AG04450 (cell line): Measurements from ENCODE around the gene LIFR. TPM values are rescaled to one million over a fixed set of nuclear protein-coding genes. Genes with fewer than 3 reads are reported as not detected.

Experiments used
- CTCF ChIA-PET: fragments of 300-600, 350-600 bp; formaldehyde crosslinking; extraction: SDS; loops from one replicate; lab custom pipeline; 2022; ENCODE audit warnings: antibody characterized with exemption, inconsistent platforms; lab: Charles Lee
- POLR2A ChIA-PET: fragments of 350-600 bp; formaldehyde crosslinking; extraction: SDS; loops from one replicate; lab custom pipeline; 2021; ENCODE audit warnings: antibody characterized with exemption, inconsistent platforms; lab: Yijun Ruan, JAX
- DNase-seq: peaks from one replicate; pipeline ENCODE4 v3.0.0-alpha.2; 2011; ENCODE audit warnings: low read depth, low spot score
- H3K27ac ChIP-seq: one replicate; pipeline ENCODE4 v1.5.1; 2012; ENCODE audit warnings: low read depth, low read length, control low read depth
- H3K27me3 ChIP-seq: one replicate; pipeline ENCODE4 v1.6.0; 2012; ENCODE audit warnings: low read length; ENCODE audit not compliant: control insufficient read depth, insufficient read depth
- H3K4me3 ChIP-seq: 2 replicates; pipeline ENCODE4 v1.5.1; 2011; ENCODE audit warnings: mild to moderate bottlenecking, low read depth, low read length, control low read depth
- H3K9me3 ChIP-seq: 2 replicates; pipeline ENCODE4 v1.5.1; 2012; ENCODE audit warnings: low read length; ENCODE audit not compliant: control insufficient read depth, insufficient read depth
- CTCF ChIP-seq: IDR thresholded peaks from 2 replicates; pipeline ENCODE4 v1.5.1; 2011; ENCODE audit warnings: low read depth, low read length, control low read depth, inconsistent platforms
- polyA plus RNA-seq: library from polyadenylated mRNA; depleted of rRNA; stranded (reverse); fragments of >200 nt; gene quantifications from 2 replicates; pipeline ENCODE4 v1.2.3, GENCODE V29; 2011

LIFR gene
- polyA plus RNA-seq, 1 experiment: 18.6 TPM

- CTCF ChIA-PET: interaction anchor here (1.3 kb wide), 1 partner anchor 52 kb away, joined by 4 read pairs; no protein-coding TSS in a partner anchor
Measured at GRCh38 chr5:38472541-38472940, 83.9 kb downstream of the LIFR start.

GRCh38 chr5:38471709-38472108, 84.7 kb downstream of the LIFR start:
- Histone ChIP-seq H3K27ac (no peak overlapping the region), H3K4me3 (no peak overlapping the region), H3K9me3 (no peaks in the 10 kb centered on the region; the same call in 1 of the 2 replicates), H3K27me3 (no peaks in the 10 kb centered on the region)
- DNase-seq: no peak
- no peak for TF ChIP-seq CTCF
- ChIA-PET CTCF (interaction anchor here (1.3 kb wide), 1 partner anchor 51 kb away, joined by 4 read pairs; no protein-coding TSS in a partner anchor), POLR2A (no interaction called here)

More at GRCh38 chr5:38472541-38472940, 83.9 kb downstream of the LIFR start:
- Histone ChIP-seq H3K27me3 (no peaks in the 10 kb centered on the region), H3K9me3 (no peaks in the 10 kb centered on the region), H3K4me3 (no peak overlapping the region), H3K27ac (no peak overlapping the region)
- no peak for TF ChIP-seq CTCF
- DNase-seq: no peak
- POLR2A ChIA-PET: no interaction called here

- POLR2A ChIA-PET: no interaction called here
- Histone ChIP-seq H3K27ac (no peak overlapping the region), H3K9me3 (peaks cover 3% of the 10 kb centered on the region; the same call in 1 of the 2 replicates), H3K4me3 (no peak overlapping the region), H3K27me3 (no peaks in the 10 kb centered on the region)
- DNase-seq: no peak
- TF ChIP-seq CTCF: no peak
- CTCF ChIA-PET: interaction anchor here (0.6 to 3.6 kb wide), 2 partner anchors 28 to 604 kb away, joined by 3 to 30 read pairs; no protein-coding TSS in a partner anchor
Measured at GRCh38 chr5:38469707-38470267, 86.7 kb downstream of the LIFR start.

GRCh38 chr5:38468978-38469706, 87.3 kb downstream of the LIFR start:
- no peak overlapping the region for H3K4me3 ChIP-seq
- H3K27ac ChIP-seq: peak overlapping the region; percentile 77
- no peak for TF ChIP-seq CTCF
- peaks cover 3% of the 10 kb centered on the region; the same call in 1 of the 2 replicates for H3K9me3 ChIP-seq
- DNase-seq: no peak
- ChIA-PET POLR2A (interaction anchor here (0.5 to 1.8 kb wide), 3 partner anchors 138 to 384 kb away, joined by 3 to 9 read pairs (median 5); no protein-coding TSS in a partner anchor), CTCF (interaction anchor here (0.6 to 3.6 kb wide), 4 partner anchors 27 to 605 kb away, joined by 3 to 30 read pairs (median 14); no protein-coding TSS in a partner anchor)
- H3K27me3 ChIP-seq: no peaks in the 10 kb centered on the region
